GM04504 (cell line): ENCODE results near the gene CFL1.
"Not testable (repeated sequence)": the region's sequence is repeated elsewhere in the genome, so short reads cannot be mapped to it uniquely, and the experiment has no call there.

Experiments
- DNase-seq: peaks from one replicate; pipeline ENCODE4 v3.0.0-alpha.2; 2012; ENCODE audit warnings: low read depth

Gene CFL1

GRCh38 chr11:65832231-65832630, 25.7 kb downstream of the CFL1 start:
- DNase-seq, result not testable (repeated sequence)

GRCh38 chr11:65829459-65829858, 28.5 kb downstream of the CFL1 start:
- no peak for DNase-seq

- DNase-seq, result no peak
Measured at GRCh38 chr11:65826984-65827735, 30.8 kb downstream of the CFL1 start.

- DNase-seq, result no peak
Measured at GRCh38 chr11:65822776-65823528, 35.0 kb downstream of the CFL1 start.

- no peak for DNase-seq
Measured at GRCh38 chr11:65821107-65821506, 36.9 kb downstream of the CFL1 start.

GRCh38 chr11:65817835-65818680, 39.9 kb downstream of the CFL1 start:
- peak; percentile 61 for DNase-seq

GRCh38 chr11:65817312-65817834, 40.6 kb downstream of the CFL1 start:
- DNase-seq, result no peak

GRCh38 chr11:65816696-65817095, 41.3 kb downstream of the CFL1 start:
- no peak for DNase-seq

GRCh38 chr11:65814986-65815565, 42.9 kb downstream of the CFL1 start:
- no peak for DNase-seq

- no peak for DNase-seq
Measured at GRCh38 chr11:65814131-65814985, 43.6 kb downstream of the CFL1 start.

- DNase-seq, result no peak
Measured at GRCh38 chr11:65811764-65812475, 46.1 kb downstream of the CFL1 start.

- DNase-seq, result no peak
Measured at GRCh38 chr11:65810046-65810868, 47.7 kb downstream of the CFL1 start.

GRCh38 chr11:65809496-65809895, 48.5 kb downstream of the CFL1 start:
- no peak for DNase-seq

GRCh38 chr11:65808744-65809341, 49.1 kb downstream of the CFL1 start:
- no peak for DNase-seq

GRCh38 chr11:65806979-65807378, 51.0 kb downstream of the CFL1 start:
- DNase-seq, result no peak
